ENCODE results near the gene ILDR2. TPM values are rescaled to one million over a fixed set of nuclear protein-coding genes. Genes with fewer than 3 reads are reported as not detected.

The ILDR2 gene
- total RNA-seq, 1 donor from 2014 or later, result 1.6 TPM

DNA sequence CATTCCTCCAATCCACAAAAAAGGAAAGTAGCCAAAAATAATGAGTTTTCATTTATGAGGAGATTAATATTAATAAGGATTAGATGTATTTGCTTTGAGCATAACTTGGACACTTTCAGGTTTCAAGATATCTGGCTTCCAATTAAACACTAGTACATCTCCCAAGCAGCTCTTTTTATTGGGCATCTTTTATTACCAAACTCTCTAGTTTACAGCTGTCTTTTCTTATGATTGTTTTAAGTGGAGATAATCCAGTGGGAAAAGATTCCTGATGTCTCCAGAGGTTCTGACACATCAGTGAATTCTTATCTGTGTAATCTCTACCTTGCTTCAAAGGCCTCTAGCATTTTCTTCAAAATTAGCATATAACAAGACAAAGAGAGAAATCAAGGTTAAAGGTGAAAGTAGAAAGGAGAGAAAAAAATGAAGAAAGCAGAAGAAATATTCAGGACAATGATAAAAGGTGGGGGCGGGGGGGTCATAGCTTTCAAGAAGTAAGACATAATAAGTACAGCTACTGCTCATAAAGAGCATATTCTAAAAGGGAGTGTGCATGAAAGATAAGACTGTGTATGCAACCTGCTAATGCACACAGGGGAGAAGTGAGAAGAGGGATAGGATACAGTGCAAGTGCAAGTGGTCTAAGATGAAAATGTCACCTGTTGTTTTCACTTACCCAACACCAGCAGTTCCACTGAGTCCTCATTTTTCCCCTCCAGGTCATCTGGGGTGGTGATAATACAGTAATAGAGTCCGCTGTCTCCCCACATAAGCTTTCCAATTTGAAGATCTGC lies 19.1 kb downstream of the ILDR2 start:
- Histone ChIP-seq H3K27me3 (ENCODE audit: low read depth) (no peaks in the 10 kb centered on the region), H3K27ac (no peak overlapping the region), H3K4me1 (no peaks in the 10 kb centered on the region), H3K4me3 (no peak overlapping the region), H3K36me3 (no peaks in the 10 kb centered on the region), H3K9me3 (no peaks in the 10 kb centered on the region)
- DNase-seq (no peak), ATAC-seq (no peak)
- intact Hi-C loops (cut with DNase I), result no loop called here
- TF ChIP-seq, protein P1, sequence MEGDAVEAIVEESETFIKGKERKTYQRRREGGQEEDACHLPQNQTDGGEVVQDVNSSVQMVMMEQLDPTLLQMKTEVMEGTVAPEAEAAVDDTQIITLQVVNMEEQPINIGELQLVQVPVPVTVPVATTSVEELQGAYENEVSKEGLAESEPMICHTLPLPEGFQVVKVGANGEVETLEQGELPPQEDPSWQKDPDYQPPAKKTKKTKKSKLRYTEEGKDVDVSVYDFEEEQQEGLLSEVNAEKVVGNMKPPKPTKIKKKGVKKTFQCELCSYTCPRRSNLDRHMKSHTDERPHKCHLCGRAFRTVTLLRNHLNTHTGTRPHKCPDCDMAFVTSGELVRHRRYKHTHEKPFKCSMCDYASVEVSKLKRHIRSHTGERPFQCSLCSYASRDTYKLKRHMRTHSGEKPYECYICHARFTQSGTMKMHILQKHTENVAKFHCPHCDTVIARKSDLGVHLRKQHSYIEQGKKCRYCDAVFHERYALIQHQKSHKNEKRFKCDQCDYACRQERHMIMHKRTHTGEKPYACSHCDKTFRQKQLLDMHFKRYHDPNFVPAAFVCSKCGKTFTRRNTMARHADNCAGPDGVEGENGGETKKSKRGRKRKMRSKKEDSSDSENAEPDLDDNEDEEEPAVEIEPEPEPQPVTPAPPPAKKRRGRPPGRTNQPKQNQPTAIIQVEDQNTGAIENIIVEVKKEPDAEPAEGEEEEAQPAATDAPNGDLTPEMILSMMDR (IDR thresholded peaks at IDR 0.05), result no peak

DNA sequence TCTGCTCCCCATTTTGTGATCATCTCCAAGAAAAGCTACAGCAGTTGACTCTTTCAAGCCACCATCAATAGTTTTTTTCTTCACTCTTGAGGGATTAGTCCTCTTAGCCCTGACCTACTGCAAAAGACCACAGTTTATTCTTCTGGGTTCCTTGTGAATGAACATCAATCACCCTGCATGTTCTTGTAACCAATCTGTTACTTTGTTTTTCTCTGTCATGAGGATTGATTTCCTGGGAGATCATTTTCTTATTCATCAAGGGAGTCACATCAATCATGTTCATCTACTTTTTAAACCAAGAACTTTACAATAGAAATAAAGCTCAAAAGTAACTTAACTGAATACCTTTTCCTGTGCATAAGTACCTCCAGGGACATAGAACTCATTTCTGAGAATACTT lies 21.8 kb downstream of the ILDR2 start:
- no peak for DNase-seq
- ATAC-seq, result no peak
- Histone ChIP-seq H3K4me1 (no peaks in the 10 kb centered on the region), H3K4me3 (no peak overlapping the region), H3K9me3 (no peaks in the 10 kb centered on the region), H3K27me3 (ENCODE audit: low read depth) (peaks cover 6% of the 10 kb centered on the region), H3K27ac (no peak overlapping the region), H3K36me3 (no peaks in the 10 kb centered on the region)
- TF ChIP-seq, protein P1 (IDR thresholded peaks at IDR 0.05), result no peak
- intact Hi-C loops (cut with DNase I), result no loop called here

DNA sequence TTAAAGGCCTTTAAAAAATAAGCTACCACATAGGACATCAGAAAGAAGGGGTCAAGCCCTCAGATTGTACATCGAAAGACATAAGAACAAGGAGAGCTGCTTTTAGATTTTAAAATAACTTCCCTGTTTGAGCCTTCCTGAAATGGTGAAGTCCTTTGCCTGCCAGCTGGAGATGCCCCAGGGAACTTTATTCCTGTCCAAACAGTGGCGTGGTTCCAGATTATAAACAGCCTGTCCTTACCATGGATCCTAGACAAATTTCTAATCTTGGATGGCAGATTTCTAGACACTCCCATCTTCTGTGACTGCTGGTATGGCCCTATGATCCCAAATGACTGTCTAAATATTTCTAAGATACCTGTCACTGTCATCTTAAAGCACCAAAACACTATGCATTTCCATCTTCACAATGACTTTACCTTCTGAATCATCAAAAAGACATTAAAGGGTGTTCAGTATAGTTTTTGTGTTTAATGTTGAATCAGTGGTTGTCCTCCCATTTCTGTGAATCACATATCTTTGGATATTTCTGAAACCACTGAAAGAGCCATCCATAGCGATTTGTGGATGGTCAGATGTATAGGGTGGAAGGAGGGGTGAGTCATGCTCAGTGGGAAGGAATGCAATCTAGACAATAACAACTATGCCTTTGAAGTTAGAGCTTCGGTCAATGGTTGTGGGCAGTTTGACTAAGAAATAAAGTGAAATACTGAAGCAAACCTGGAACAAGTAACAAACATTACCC lies 23.2 kb downstream of the ILDR2 start:
- ATAC-seq (no peak), DNase-seq (no peak)
- Histone ChIP-seq H3K4me3 (no peak overlapping the region), H3K27ac (no peak overlapping the region), H3K36me3 (no peaks in the 10 kb centered on the region), H3K4me1 (no peaks in the 10 kb centered on the region), H3K27me3 (ENCODE audit: low read depth) (peaks cover 19% of the 10 kb centered on the region), H3K9me3 (no peaks in the 10 kb centered on the region)
- TF ChIP-seq, protein P1 (IDR thresholded peaks at IDR 0.05), result no peak
- intact Hi-C loops (cut with DNase I), result no loop called here

DNA sequence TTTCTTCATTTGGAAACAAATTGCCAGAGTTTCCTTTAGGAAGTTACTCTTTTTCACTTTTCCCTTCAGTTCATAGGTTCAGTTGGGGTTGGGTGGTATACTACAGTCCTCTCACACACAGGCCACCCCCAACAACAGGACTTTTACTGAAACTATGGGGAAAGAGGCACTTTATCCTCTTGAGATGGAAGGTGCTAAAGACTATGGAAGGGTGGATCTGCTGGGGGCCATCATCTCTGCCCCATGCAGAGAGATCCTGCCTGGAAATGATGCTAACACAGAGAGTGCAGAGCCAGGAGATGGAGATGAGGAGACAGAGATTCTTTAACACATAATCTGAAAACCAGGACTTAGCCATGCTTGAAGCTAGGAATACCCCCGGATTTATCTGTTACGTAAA lies 24.3 kb downstream of the ILDR2 start:
- Histone ChIP-seq H3K4me3 (no peak overlapping the region), H3K27ac (no peak overlapping the region), H3K36me3 (no peaks in the 10 kb centered on the region), H3K4me1 (no peaks in the 10 kb centered on the region), H3K27me3 (ENCODE audit: low read depth) (peaks cover 25% of the 10 kb centered on the region), H3K9me3 (no peaks in the 10 kb centered on the region)
- TF ChIP-seq, protein P1 (IDR thresholded peaks at IDR 0.05), result no peak
- intact Hi-C loops (cut with DNase I), result no loop called here
- ATAC-seq, result no peak
- no peak for DNase-seq

DNA sequence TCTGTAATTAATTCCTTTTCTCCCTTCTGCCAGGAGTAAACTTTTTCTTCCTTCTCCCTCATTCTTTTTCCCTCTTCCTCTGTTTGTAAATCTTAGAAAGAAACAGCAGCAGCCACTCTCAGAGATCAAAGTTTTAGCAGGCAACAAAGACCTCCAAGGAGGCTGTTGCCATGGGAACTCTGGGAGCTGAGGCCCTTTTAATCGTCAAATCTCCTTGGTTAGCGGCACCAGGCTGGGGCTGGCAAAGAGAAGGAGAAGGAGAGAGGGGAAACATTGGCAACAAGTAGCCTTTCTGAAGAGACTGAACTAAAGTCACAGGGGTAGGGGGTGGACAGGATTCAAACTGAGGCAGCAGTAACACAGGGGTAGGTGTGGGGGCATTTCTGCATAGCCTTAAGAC lies 25.2 kb downstream of the ILDR2 start:
- DNase-seq, result no peak
- ATAC-seq, result no peak
- H3K4me3 ChIP-seq, result no peak overlapping the region

More for the DNA sequence above, 25.2 kb downstream of the ILDR2 start:
- Histone ChIP-seq H3K9me3 (no peaks in the 10 kb centered on the region), H3K4me1 (no peaks in the 10 kb centered on the region), H3K36me3 (no peaks in the 10 kb centered on the region), H3K27me3 (ENCODE audit: low read depth) (peaks cover 25% of the 10 kb centered on the region), H3K27ac (no peak overlapping the region)
- intact Hi-C loops (cut with DNase I), result no loop called here
- TF ChIP-seq, protein P1 (IDR thresholded peaks at IDR 0.05), result no peak

All from lower lobe of right lung (tissue), 2 donors.